ENCODE results near the gene ACACA.

ACACA gene

DNA sequence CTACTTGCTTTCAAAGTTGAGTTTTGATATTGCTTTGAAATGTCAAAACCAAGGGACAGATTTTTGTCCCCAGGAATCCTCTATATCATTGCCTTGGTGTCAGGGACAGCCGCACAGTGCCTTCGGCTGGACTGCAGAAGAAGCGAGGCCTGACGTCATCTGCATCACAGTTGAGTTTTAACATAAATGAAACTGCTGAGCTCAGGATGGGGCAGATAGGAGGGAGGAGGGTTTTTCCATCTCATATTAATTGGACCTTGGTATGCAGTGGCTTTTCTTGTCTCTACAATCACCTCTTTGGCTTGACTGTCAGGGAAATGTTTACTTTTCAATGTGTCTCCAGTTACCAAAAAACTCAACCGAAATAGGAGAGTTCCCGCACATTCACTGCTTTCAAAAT lies 346.5 kb downstream of the ACACA start:
- no peaks in the 10 kb centered on the region for H3K79me2 ChIP-seq (ENCODE audit: insufficient read depth, low read length)
- no peaks in the 10 kb centered on the region for H3K27me3 ChIP-seq (ENCODE audit: insufficient read depth, low read length, poor library complexity, severe bottlenecking)
- no peak overlapping the region for H3K4me2 ChIP-seq (ENCODE audit: low read depth, low read length, poor library complexity, severe bottlenecking)
- H4K20me1 ChIP-seq (ENCODE audit: insufficient read depth, low read length, poor library complexity, severe bottlenecking), result no peaks in the 10 kb centered on the region
- H3K4me3 ChIP-seq (ENCODE audit: low read length, poor library complexity, severe bottlenecking), result no peak overlapping the region
- TF ChIP-seq EZH2phosphoT487 (IDR thresholded peaks at IDR 0.05; ENCODE audit: borderline replicate concordance), result no peak
- TF ChIP-seq, protein P1, sequence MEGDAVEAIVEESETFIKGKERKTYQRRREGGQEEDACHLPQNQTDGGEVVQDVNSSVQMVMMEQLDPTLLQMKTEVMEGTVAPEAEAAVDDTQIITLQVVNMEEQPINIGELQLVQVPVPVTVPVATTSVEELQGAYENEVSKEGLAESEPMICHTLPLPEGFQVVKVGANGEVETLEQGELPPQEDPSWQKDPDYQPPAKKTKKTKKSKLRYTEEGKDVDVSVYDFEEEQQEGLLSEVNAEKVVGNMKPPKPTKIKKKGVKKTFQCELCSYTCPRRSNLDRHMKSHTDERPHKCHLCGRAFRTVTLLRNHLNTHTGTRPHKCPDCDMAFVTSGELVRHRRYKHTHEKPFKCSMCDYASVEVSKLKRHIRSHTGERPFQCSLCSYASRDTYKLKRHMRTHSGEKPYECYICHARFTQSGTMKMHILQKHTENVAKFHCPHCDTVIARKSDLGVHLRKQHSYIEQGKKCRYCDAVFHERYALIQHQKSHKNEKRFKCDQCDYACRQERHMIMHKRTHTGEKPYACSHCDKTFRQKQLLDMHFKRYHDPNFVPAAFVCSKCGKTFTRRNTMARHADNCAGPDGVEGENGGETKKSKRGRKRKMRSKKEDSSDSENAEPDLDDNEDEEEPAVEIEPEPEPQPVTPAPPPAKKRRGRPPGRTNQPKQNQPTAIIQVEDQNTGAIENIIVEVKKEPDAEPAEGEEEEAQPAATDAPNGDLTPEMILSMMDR (conservative IDR thresholded peaks at IDR 0.05; ENCODE audit: low read length), result no peak
- H3F3A ChIP-seq (ENCODE audit: low read depth), result no peaks in the 10 kb centered on the region
- H3K9me2 ChIP-seq (replicated peaks; ENCODE audit: low read depth, low read length), result no peaks in the 10 kb centered on the region
- no peak overlapping the region for H2AFZ ChIP-seq (ENCODE audit: low read length)
- H3K36me3 ChIP-seq (ENCODE audit: insufficient read depth, low read length), result peaks cover 25% of the 10 kb centered on the region; the same call in 1 of the 2 replicates
- no peaks in the 10 kb centered on the region for H3K4me1 ChIP-seq (ENCODE audit: insufficient read depth, low read length, poor library complexity, severe bottlenecking)
- H3K9me3 ChIP-seq (ENCODE audit: insufficient read depth, low read depth, low read length), result no peaks in the 10 kb centered on the region
- H3K9ac ChIP-seq (ENCODE audit: low read depth, low read length, poor library complexity, severe bottlenecking), result no peak overlapping the region

DNA sequence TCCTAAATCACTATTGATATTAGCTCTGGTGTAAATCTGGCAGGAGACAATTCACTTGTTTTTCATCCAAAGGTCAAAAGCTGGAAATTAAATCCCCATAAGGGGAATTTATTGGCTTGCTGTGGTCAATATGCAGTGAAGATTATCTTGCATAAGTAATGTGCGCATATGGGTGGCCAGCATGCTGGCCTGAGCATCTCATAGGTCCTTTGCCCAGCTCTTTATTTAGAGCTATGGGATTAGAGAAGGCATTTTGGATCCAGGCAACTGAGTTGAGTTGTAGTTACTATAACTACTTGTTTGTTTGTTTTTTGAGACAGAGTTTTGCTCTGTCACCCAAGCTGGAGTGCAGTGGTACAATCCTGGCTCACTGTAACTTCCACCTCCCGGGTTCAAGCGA lies 347.1 kb downstream of the ACACA start:
- Histone ChIP-seq H3K36me3 (ENCODE audit: insufficient read depth, low read length) (peaks cover 25% of the 10 kb centered on the region; the same call in 1 of the 2 replicates), H3K27me3 (ENCODE audit: insufficient read depth, low read length, poor library complexity, severe bottlenecking) (no peaks in the 10 kb centered on the region), H3F3A (ENCODE audit: low read depth) (no peaks in the 10 kb centered on the region), H3K9me3 (ENCODE audit: insufficient read depth, low read depth, low read length) (no peaks in the 10 kb centered on the region), H4K20me1 (ENCODE audit: insufficient read depth, low read length, poor library complexity, severe bottlenecking) (no peaks in the 10 kb centered on the region), H2AFZ (ENCODE audit: low read length) (no peak overlapping the region), H3K79me2 (ENCODE audit: insufficient read depth, low read length) (no peaks in the 10 kb centered on the region), H3K4me1 (ENCODE audit: insufficient read depth, low read length, poor library complexity, severe bottlenecking) (no peaks in the 10 kb centered on the region), H3K4me2 (ENCODE audit: low read depth, low read length, poor library complexity, severe bottlenecking) (no peak overlapping the region), H3K4me3 (ENCODE audit: low read length, poor library complexity, severe bottlenecking) (no peak overlapping the region), H3K9ac (ENCODE audit: low read depth, low read length, poor library complexity, severe bottlenecking) (no peak overlapping the region), H3K9me2 (replicated peaks; ENCODE audit: low read depth, low read length) (no peaks in the 10 kb centered on the region)
- TF ChIP-seq, protein P1 (conservative IDR thresholded peaks at IDR 0.05; ENCODE audit: low read length), result no peak
- TF ChIP-seq EZH2phosphoT487 (IDR thresholded peaks at IDR 0.05; ENCODE audit: borderline replicate concordance), result no peak

DNA sequence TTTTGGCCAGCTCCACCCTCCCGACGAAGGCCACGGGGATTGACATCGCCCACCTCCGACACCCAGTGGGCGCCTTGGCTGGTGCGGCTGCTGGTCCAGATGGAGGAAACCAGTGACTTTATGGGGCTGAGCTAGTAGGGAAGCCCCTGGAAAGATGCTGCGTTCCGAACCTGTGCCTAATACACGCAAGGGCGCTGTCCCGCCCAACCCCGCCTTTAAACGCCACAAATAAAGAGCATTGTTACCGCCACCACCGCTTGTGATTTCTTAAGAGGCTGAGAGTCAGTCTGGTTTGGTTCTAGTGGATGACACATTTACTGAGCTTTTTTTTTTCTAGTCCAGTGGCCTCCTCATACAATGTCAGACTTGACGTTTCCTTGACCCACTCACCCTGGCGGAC lies 350.0 kb downstream of the ACACA start:
- Histone ChIP-seq H3F3A (ENCODE audit: low read depth) (no peaks in the 10 kb centered on the region), H4K20me1 (ENCODE audit: insufficient read depth, low read length, poor library complexity, severe bottlenecking) (no peaks in the 10 kb centered on the region), H3K4me3 (ENCODE audit: low read length, poor library complexity, severe bottlenecking) (no peak overlapping the region), H3K4me1 (ENCODE audit: insufficient read depth, low read length, poor library complexity, severe bottlenecking) (no peaks in the 10 kb centered on the region), H3K27me3 (ENCODE audit: insufficient read depth, low read length, poor library complexity, severe bottlenecking) (no peaks in the 10 kb centered on the region), H3K9me3 (ENCODE audit: insufficient read depth, low read depth, low read length) (no peaks in the 10 kb centered on the region), H2AFZ (ENCODE audit: low read length) (no peak overlapping the region), H3K4me2 (ENCODE audit: low read depth, low read length, poor library complexity, severe bottlenecking) (no peak overlapping the region), H3K9ac (ENCODE audit: low read depth, low read length, poor library complexity, severe bottlenecking) (no peak overlapping the region), H3K9me2 (replicated peaks; ENCODE audit: low read depth, low read length) (no peaks in the 10 kb centered on the region), H3K79me2 (ENCODE audit: insufficient read depth, low read length) (no peaks in the 10 kb centered on the region), H3K36me3 (ENCODE audit: insufficient read depth, low read length) (peaks cover 25% of the 10 kb centered on the region; the same call in 1 of the 2 replicates)
- no peak for TF ChIP-seq EZH2phosphoT487 (IDR thresholded peaks at IDR 0.05; ENCODE audit: borderline replicate concordance)

DNA sequence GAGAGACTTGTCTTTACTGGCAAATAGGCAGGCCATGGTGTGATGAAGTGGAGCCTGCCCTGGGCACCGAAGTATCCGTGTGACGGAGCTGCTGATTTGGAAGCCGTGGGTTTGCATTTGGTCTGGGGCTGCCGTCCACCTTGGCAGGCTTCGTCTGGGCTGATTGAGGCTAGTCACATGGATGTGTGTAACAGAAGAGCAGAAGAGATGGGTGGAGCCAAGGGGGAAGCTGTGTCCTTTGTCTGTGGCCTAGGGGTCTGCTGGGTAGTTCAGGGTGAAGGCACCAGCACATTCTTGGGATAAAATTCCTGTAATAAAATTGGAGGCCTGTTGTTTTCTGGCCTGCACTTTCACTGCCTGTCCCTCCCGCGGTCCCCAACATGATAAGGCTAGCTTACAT lies 351.7 kb downstream of the ACACA start:
- Histone ChIP-seq H3K4me3 (ENCODE audit: low read length, poor library complexity, severe bottlenecking) (no peak overlapping the region), H3K4me1 (ENCODE audit: insufficient read depth, low read length, poor library complexity, severe bottlenecking) (no peaks in the 10 kb centered on the region), H3K27me3 (ENCODE audit: insufficient read depth, low read length, poor library complexity, severe bottlenecking) (no peaks in the 10 kb centered on the region), H3K9me3 (ENCODE audit: insufficient read depth, low read depth, low read length) (no peaks in the 10 kb centered on the region), H3K36me3 (ENCODE audit: insufficient read depth, low read length) (peaks cover 32% of the 10 kb centered on the region; the same call in 1 of the 2 replicates), H3K9me2 (replicated peaks; ENCODE audit: low read depth, low read length) (no peaks in the 10 kb centered on the region), H3F3A (ENCODE audit: low read depth) (no peaks in the 10 kb centered on the region), H2AFZ (ENCODE audit: low read length) (no peak overlapping the region), H3K9ac (ENCODE audit: low read depth, low read length, poor library complexity, severe bottlenecking) (no peak overlapping the region), H4K20me1 (ENCODE audit: insufficient read depth, low read length, poor library complexity, severe bottlenecking) (no peaks in the 10 kb centered on the region), H3K4me2 (ENCODE audit: low read depth, low read length, poor library complexity, severe bottlenecking) (no peak overlapping the region), H3K79me2 (ENCODE audit: insufficient read depth, low read length) (no peaks in the 10 kb centered on the region)
- TF ChIP-seq, protein P1 (conservative IDR thresholded peaks at IDR 0.05; ENCODE audit: low read length), result no peak
- no peak for TF ChIP-seq EZH2phosphoT487 (IDR thresholded peaks at IDR 0.05; ENCODE audit: borderline replicate concordance)

Data from Loucy (cell line).